GM12878 (cell line): ENCODE data around the gene CLIP2. TPM values are rescaled to one million over a fixed set of nuclear protein-coding genes. Genes with fewer than 3 reads are reported as not detected.
A peak's percentile ranks its signal among the peaks of the same experiment; 100 is the strongest.

Experiments
- ATAC-seq: fragments of 200-7000 bp; cut with Tn5 transposase; 3 replicates; pipeline ENCODE4 v1.9.1; 2020; ENCODE audit warnings: mild to moderate bottlenecking, moderate library complexity
- BruUV-seq: library from RNA; stranded (reverse); fragments of 400-500 nt; replicated peaks from 2 replicates; lab custom pipeline; 2021; lab: Mats Ljungman, UMichigan
- CTCF ChIA-PET: fragments of 300-600 bp; sonication (Branson Sonifier 250); formaldehyde crosslinking; extraction: SDS; loops from one replicate; lab custom pipeline; 2021; ENCODE audit warnings: inconsistent platforms; lab: Yijun Ruan, JAX
- POLR2A ChIA-PET: fragments of 350-600 bp; formaldehyde crosslinking; extraction: SDS; loops from one replicate; lab custom pipeline; 2021; ENCODE audit warnings: inconsistent platforms; lab: Charles Lee
- RAD21 ChIA-PET: fragments of 300-600 bp; sonication (Branson Sonifier 250); formaldehyde crosslinking; loops from one replicate; lab custom pipeline; 2023; ENCODE audit warnings: antibody characterized with exemption; ENCODE audit not compliant: unreplicated experiment; lab: Charles Lee
- SMC1A ChIA-PET: fragments of 300-600 bp; sonication (Branson Sonifier 250); formaldehyde crosslinking; loops from one replicate; lab custom pipeline; 2023; ENCODE audit not compliant: unreplicated experiment, uncharacterized antibody; lab: Charles Lee
- DNase-seq: peaks from one replicate; pipeline ENCODE4 v3.0.0-alpha.2; 2011; ENCODE audit warnings: low read depth, low spot score
- FAIRE-seq: peaks from 3 replicates; lab custom pipeline; 2011; peaks lifted over from hg19 to GRCh38; lab: Jason Lieb, UNC
- H2AFZ ChIP-seq: 2 replicates; pipeline ENCODE4 v1.6.0; 2011; ENCODE audit warnings: low read depth, low read length, control low read depth; ENCODE audit not compliant: control insufficient read depth
- H3K27ac ChIP-seq: 2 replicates; pipeline ENCODE4 v1.5.1; 2011; ENCODE audit warnings: control low read depth; ENCODE audit not compliant: control insufficient read depth, insufficient read depth
- H3K27me3 ChIP-seq, 2 experiments: replicated peaks in 1 of 2; 2 replicates each; pipeline versions ENCODE4 v1.6.0 to v1.6.1; 2011; ENCODE audit warnings: low read length in 1 of 2; ENCODE audit not compliant: control insufficient read depth in 2 of 2, insufficient read depth in 2 of 2
- H3K36me3 ChIP-seq, 2 experiments: 2 replicates each; pipeline ENCODE4 v1.5.1; 2011; ENCODE audit warnings: low read length in 1 of 2; ENCODE audit not compliant: control insufficient read depth in 2 of 2, insufficient read depth in 2 of 2
- H3K4me1 ChIP-seq: 2 replicates; pipeline ENCODE4 v1.6.1; 2011; ENCODE audit warnings: mild to moderate bottlenecking, low read length, moderate library complexity, mixed read lengths; ENCODE audit not compliant: control insufficient read depth, insufficient read depth
- H3K4me2 ChIP-seq: 2 replicates; pipeline ENCODE4 v1.6.0; 2011; ENCODE audit warnings: control low read depth; ENCODE audit not compliant: control insufficient read depth, insufficient read depth
- H3K4me3 ChIP-seq: fragments of 200-600 bp; sonication (generic); 2 replicates; pipeline ENCODE4 v1.5.1; 2016
- H3K79me2 ChIP-seq: 2 replicates; pipeline ENCODE4 v1.6.0; 2011; ENCODE audit warnings: low read length; ENCODE audit not compliant: control insufficient read depth, insufficient read depth
- H3K9ac ChIP-seq: 2 replicates; pipeline ENCODE4 v1.8.0; 2011; ENCODE audit warnings: low read length, control low read depth, mixed read lengths; ENCODE audit not compliant: control insufficient read depth, insufficient read depth
- H3K9me3 ChIP-seq: replicated peaks from 3 replicates; pipeline ENCODE4 v1.5.1; 2011; ENCODE audit warnings: mild to moderate bottlenecking, low read length; ENCODE audit not compliant: control insufficient read depth, insufficient read depth
- H4K20me1 ChIP-seq: 2 replicates; pipeline ENCODE4 v1.6.0; 2011; ENCODE audit not compliant: control insufficient read depth, insufficient read depth
- ATF3 ChIP-seq: IDR thresholded peaks from 2 replicates; pipeline ENCODE4 v1.6.1; 2011; ENCODE audit warnings: low read depth, mild to moderate bottlenecking, low read length, moderate library complexity, borderline replicate concordance; ENCODE audit errors: extremely low read depth
- BRCA1 ChIP-seq: IDR thresholded peaks from 2 replicates; pipeline ENCODE4 v1.6.1; 2011; ENCODE audit warnings: low read depth, low read length, improper control_type of control experiment
- CBX3 ChIP-seq: fragments of 200-600 bp; sonication (generic); IDR thresholded peaks from 2 replicates; pipeline ENCODE4 v1.6.1; 2016; ENCODE audit warnings: low read depth, borderline replicate concordance
- GATAD2B ChIP-seq: fragments of 450-650 bp; conservative IDR thresholded peaks from 2 replicates; pipeline ENCODE4 v1.6.1; 2017; ENCODE audit warnings: low read depth, mild to moderate bottlenecking, moderate library complexity
- HDAC2 ChIP-seq: fragments of 200-600 bp; sonication (generic); IDR thresholded peaks from 2 replicates; pipeline ENCODE4 v1.6.1; 2017
- HDGF ChIP-seq: fragments of 450-650 bp; IDR thresholded peaks from 2 replicates; pipeline ENCODE4 v1.6.1; 2016; ENCODE audit warnings: antibody characterized with exemption
- POLR2A ChIP-seq: IDR thresholded peaks from 2 replicates; pipeline ENCODE4 v1.6.1; 2011; ENCODE audit warnings: low read depth, mild to moderate bottlenecking, low read length
- SUPT20H ChIP-seq: IDR thresholded peaks from 2 replicates; pipeline ENCODE4 v1.6.1; 2011; ENCODE audit warnings: low read depth, mild to moderate bottlenecking, low read length, moderate library complexity, borderline replicate concordance; ENCODE audit not compliant: control insufficient read depth
- ZBTB11 ChIP-seq: fragments of 450-650 bp; formaldehyde crosslinking; IDR thresholded peaks from 2 replicates; pipeline ENCODE4 v1.5.0; 2022; ENCODE audit warnings: mild to moderate bottlenecking, missing genetic modification characterization
- WGBS: methylation state at CpG from one replicate; pipeline ENCODE4 v1.1.6; 2016; ENCODE audit warnings: low lambda C conversion rate; ENCODE audit not compliant: insufficient replicate concordance, insufficient coverage; ENCODE audit errors: missing lambda C conversion rate; 5-methylcytosine and 5-hydroxymethylcytosine counted together
- in situ Hi-C: fragments of 300-500 bp; cut with MboI; formaldehyde crosslinking; loops from 9 replicates; pipeline ENCODE4 v1.14.3; 2018; ENCODE audit warnings: mixed read lengths
- intact Hi-C: fragments of 100-400 bp; cut with micrococcal nuclease; formaldehyde crosslinking; loops from one replicate; pipeline ENCODE4 v1.14.2; 2022; ENCODE audit not compliant: unreplicated experiment
- polyA plus RNA-seq, 11 experiments: library from polyadenylated mRNA; depleted of rRNA in 4 of 11; unstranded in 6 of 11; stranded (reverse) in 5 of 11; fragments of >200 nt; fragmentation: Nextera tagmentation in 4 of 11; fragmentation: Illumina TruSeq in 1 of 11; extraction: Ambion mirVana in 4 of 11; extraction: Trizol in 1 of 11; gene quantifications; 1 replicate in 1 of 11; 2 replicates in 10 of 11; pipeline versions ENCODE4 v1.2.1 to v1.2.3, GENCODE V29; 2011 to 2016; ENCODE audit warnings: inconsistent platforms in 2 of 11, missing spikeins in 2 of 11, low read depth in 1 of 11
- total RNA-seq, 4 experiments: library from RNA; depleted of rRNA in 3 of 4; stranded (reverse); fragments of >200 nt in 3 of 4; fragmentation: Illumina TruSeq in 1 of 4; extraction: Trizol in 1 of 4; gene quantifications; 2 replicates each; pipeline versions ENCODE4 v1.2.1 to v1.2.3, GENCODE V29; 2013 to 2021
- TF ChIP-seq, protein P1 (sequence below): IDR thresholded peaks from 2 replicates; pipeline ENCODE4 v1.6.1; 2012; ENCODE audit warnings: low read depth, low read length, improper control_type of control experiment

CLIP2 gene
- total and polyA plus RNA-seq, 10 of the 15 experiments (the other 5 are each of a cell fraction or from before 2014, with no cell fraction given) = 0.26 to 56.3 (median 21.0) TPM

- 31% methylated on average over 10 of the region's 10 CpGs for whole genome bisulfite sequencing
- peak overlapping the region; percentile 11; the same call in 1 of the 2 replicates for H3K27ac ChIP-seq
- peak overlapping the region; percentile 93 for H3K4me2 ChIP-seq
- TSS peak; percentile 37 for BruUV-seq
- peaks cover 3% of the 10 kb centered on the region; the same call in 1 of the 2 replicates for H4K20me1 ChIP-seq
- H3K4me3 ChIP-seq = peak overlapping the region; percentile 97
- no peak overlapping the region for H2AFZ ChIP-seq
- ATAC-seq = no peak
- ChIA-PET CTCF (interaction anchor here (0.8 to 9.2 kb wide), 8 partner anchors 12 to 109 kb away, joined by 3 to 93 read pairs (median 5); partner anchors contain the start of gene LAT2), SMC1A (interaction anchor here (0.7 to 12.0 kb wide), 7 partner anchors 20 to 84 kb away, joined by 3 to 285 read pairs (median 4); no protein-coding TSS in a partner anchor), RAD21 (interaction anchor here (0.6 to 12.0 kb wide), 10 partner anchors 12 to 116 kb away, joined by 3 to 169 read pairs (median 4); partner anchors contain the start of gene LAT2)
- H3K4me1 ChIP-seq = peaks cover 38% of the 10 kb centered on the region
- FAIRE-seq = no peak
- no peak for DNase-seq
- no peaks in the 10 kb centered on the region; the same call in 2 of the 3 replicates for H3K9me3 ChIP-seq
- H3K27me3 ChIP-seq = no peaks in the 10 kb centered on the region
- in situ Hi-C loops = no loop called here
- TF ChIP-seq HDAC2 = no peak
- TF ChIP-seq POLR2A = no peak
- no peak for TF ChIP-seq GATAD2B
- TF ChIP-seq ATF3 = no peak
- TF ChIP-seq CBX3 = no peak
- TF ChIP-seq ZBTB11 (CRISPR knock-in tag) = no peak
- TF ChIP-seq SUPT20H = no peak
- TF ChIP-seq, protein P1, sequence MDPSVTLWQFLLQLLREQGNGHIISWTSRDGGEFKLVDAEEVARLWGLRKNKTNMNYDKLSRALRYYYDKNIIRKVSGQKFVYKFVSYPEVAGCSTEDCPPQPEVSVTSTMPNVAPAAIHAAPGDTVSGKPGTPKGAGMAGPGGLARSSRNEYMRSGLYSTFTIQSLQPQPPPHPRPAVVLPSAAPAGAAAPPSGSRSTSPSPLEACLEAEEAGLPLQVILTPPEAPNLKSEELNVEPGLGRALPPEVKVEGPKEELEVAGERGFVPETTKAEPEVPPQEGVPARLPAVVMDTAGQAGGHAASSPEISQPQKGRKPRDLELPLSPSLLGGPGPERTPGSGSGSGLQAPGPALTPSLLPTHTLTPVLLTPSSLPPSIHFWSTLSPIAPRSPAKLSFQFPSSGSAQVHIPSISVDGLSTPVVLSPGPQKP = no peak
- TF ChIP-seq BRCA1 = no peak
- no peak for TF ChIP-seq HDGF
- TF ChIP-seq, all 136 proteins: peak for 0
- intact Hi-C loops = no loop called here
- Histone ChIP-seq H3K36me3 (no peaks in the 10 kb centered on the region; a peak in 1 of 4 replicates), H3K79me2 (peaks cover 87% of the 10 kb centered on the region), H3K9ac (peak overlapping the region; percentile 79)
- POLR2A ChIA-PET = interaction anchor here (1.2 to 8.7 kb wide), 2 partner anchors 22 to 83 kb away, joined by 4 to 171 read pairs; no protein-coding TSS in a partner anchor
Observed at GRCh38 chr7:74290981-74291441, 1.8 kb downstream of the CLIP2 start.
